Loucy (cell line): ENCODE data around the gene PCBP3.

Experiments
- CTCF ChIP-seq: fragments of 200-600 bp; sonication (generic); conservative IDR thresholded peaks from 2 replicates; pipeline ENCODE4 v1.5.1; 2014; ENCODE audit warnings: mild to moderate bottlenecking, antibody characterized with exemption, low read length
- EZH2phosphoT487 ChIP-seq: fragments of 200-600 bp; IDR thresholded peaks from 2 replicates; pipeline ENCODE4 v1.6.1; 2018; ENCODE audit warnings: antibody characterized with exemption, mild to moderate bottlenecking, moderate library complexity, borderline replicate concordance

- no peak for TF ChIP-seq CTCF
- no peak for TF ChIP-seq EZH2phosphoT487
Observed at GRCh38 chr21:45893740-45894449, 250.4 kb downstream of the PCBP3 start.
